Calu3 (cell line): ENCODE data around the gene TPCN2. TPM values are rescaled to one million over a fixed set of nuclear protein-coding genes. Genes with fewer than 3 reads are reported as not detected.

ENCODE experiments used
- BruUV-seq: library from RNA; stranded (reverse); fragments of 400-500 nt; replicated peaks from 2 replicates; lab custom pipeline; 2021; lab: Mats Ljungman, UMichigan
- CTCF ChIA-PET: fragments of 300-600 bp; sonication (Branson Sonifier 250); formaldehyde crosslinking; loops from one replicate; lab custom pipeline; 2022; ENCODE audit warnings: antibody characterized with exemption; lab: Charles Lee
- DNase-seq: peaks from one replicate; pipeline ENCODE4 v3.0.0; 2022
- H3K27ac Mint-ChIP-seq: one replicate; pipeline ENCODE4 v1.8.0; 2022; ENCODE audit warnings: mixed read lengths; ENCODE audit not compliant: unreplicated experiment
- H3K27me3 Mint-ChIP-seq: one replicate; pipeline ENCODE4 v1.8.0; 2022; ENCODE audit warnings: mixed read lengths; ENCODE audit not compliant: unreplicated experiment
- H3K36me3 Mint-ChIP-seq: one replicate; pipeline ENCODE4 v1.8.0; 2022; ENCODE audit warnings: mild to moderate bottlenecking, moderate library complexity, mixed read lengths; ENCODE audit not compliant: insufficient read depth, unreplicated experiment
- H3K4me1 Mint-ChIP-seq: one replicate; pipeline ENCODE4 v1.8.0; 2022; ENCODE audit warnings: mild to moderate bottlenecking, low read depth, mixed read lengths; ENCODE audit not compliant: unreplicated experiment
- H3K4me3 Mint-ChIP-seq: one replicate; pipeline ENCODE4 v1.8.0; 2022; ENCODE audit warnings: mild to moderate bottlenecking, low read depth, moderate library complexity, mixed read lengths; ENCODE audit not compliant: unreplicated experiment
- H3K9me3 Mint-ChIP-seq: one replicate; pipeline ENCODE4 v1.8.0; 2022; ENCODE audit warnings: low read depth, mixed read lengths; ENCODE audit not compliant: unreplicated experiment
- intact Hi-C: fragments of 100-400 bp; cut with micrococcal nuclease; formaldehyde crosslinking; loops from one replicate; pipeline ENCODE4 v1.10.0; 2022; ENCODE audit not compliant: unreplicated experiment
- total RNA-seq: library from RNA; stranded (reverse); gene quantifications from 2 replicates; pipeline ENCODE4 v1.2.3, GENCODE V29; 2022
- TF ChIP-seq, protein P1 (sequence below): fragments of 200-600 bp; IDR thresholded peaks from one replicate; pipeline ENCODE4 v1.8.0; 2022; ENCODE audit warnings: antibody characterized with exemption; ENCODE audit not compliant: unreplicated experiment

TPCN2 gene
- total RNA-seq, 1 experiment from 2014 or later: 21.9 TPM

DNA sequence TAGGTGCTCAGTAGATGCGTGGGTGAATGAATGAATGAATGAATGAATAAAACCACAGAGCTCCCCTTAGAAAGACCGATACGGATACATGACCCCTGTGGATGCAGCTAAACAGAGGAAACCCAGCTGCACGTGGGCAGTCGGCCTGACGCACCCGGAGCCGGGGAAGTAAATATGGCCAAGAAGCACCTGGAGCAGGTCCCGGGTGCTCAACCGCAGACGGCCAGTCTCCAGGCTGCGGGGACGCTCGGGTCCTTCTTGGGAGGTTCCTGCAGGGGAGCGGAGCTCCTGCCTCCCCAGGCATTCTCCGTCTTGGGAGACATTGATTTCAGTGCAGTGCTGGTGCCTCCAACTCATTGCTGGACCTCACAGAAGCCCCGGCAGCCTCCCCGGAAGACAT is 11.7 kb upstream of the TPCN2 start:
- intact Hi-C loops: no loop called here
- no peaks in the 10 kb centered on the region for H3K4me1 Mint-ChIP-seq
- no peak overlapping the region for H3K27ac Mint-ChIP-seq
- no peaks in the 10 kb centered on the region for H3K9me3 Mint-ChIP-seq
- no peaks in the 10 kb centered on the region for H3K36me3 Mint-ChIP-seq
- peaks cover 33% of the 10 kb centered on the region for H3K27me3 Mint-ChIP-seq
- H3K4me3 Mint-ChIP-seq: no peak overlapping the region
- CTCF ChIA-PET: interaction anchor here (0.8 kb wide), 1 partner anchor 79 kb away, joined by 3 read pairs; no protein-coding TSS in a partner anchor
- TF ChIP-seq, protein P1, sequence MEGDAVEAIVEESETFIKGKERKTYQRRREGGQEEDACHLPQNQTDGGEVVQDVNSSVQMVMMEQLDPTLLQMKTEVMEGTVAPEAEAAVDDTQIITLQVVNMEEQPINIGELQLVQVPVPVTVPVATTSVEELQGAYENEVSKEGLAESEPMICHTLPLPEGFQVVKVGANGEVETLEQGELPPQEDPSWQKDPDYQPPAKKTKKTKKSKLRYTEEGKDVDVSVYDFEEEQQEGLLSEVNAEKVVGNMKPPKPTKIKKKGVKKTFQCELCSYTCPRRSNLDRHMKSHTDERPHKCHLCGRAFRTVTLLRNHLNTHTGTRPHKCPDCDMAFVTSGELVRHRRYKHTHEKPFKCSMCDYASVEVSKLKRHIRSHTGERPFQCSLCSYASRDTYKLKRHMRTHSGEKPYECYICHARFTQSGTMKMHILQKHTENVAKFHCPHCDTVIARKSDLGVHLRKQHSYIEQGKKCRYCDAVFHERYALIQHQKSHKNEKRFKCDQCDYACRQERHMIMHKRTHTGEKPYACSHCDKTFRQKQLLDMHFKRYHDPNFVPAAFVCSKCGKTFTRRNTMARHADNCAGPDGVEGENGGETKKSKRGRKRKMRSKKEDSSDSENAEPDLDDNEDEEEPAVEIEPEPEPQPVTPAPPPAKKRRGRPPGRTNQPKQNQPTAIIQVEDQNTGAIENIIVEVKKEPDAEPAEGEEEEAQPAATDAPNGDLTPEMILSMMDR: no peak
- BruUV-seq: no TSS peak
- no peak for DNase-seq

DNA sequence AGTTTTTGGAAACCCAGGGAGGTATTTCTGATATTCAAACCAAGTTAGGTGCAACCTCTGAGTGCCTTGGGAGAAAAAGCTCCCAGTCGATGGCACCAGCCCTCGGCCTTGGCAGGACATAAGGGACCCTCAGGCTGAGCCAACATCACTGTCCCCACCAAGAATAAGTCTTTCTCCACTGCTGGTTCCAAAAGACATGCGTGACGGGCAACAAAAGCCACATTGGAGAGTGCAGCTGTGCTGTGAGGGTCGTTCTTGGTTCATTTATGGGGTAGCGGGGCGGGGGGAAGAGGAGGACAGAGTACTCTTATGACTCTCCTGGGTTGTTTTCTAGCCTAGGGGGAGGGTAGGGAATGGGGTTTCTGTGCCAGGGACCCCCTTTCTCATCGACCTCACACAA is 11.2 kb upstream of the TPCN2 start:
- Mint-ChIP-seq H3K27me3 (peaks cover 38% of the 10 kb centered on the region), H3K4me3 (no peak overlapping the region), H3K27ac (no peak overlapping the region), H3K36me3 (no peaks in the 10 kb centered on the region), H3K4me1 (no peaks in the 10 kb centered on the region), H3K9me3 (no peaks in the 10 kb centered on the region)
- no TSS peak for BruUV-seq
- intact Hi-C loops: no loop called here
- CTCF ChIA-PET: interaction anchor here (0.8 kb wide), 1 partner anchor 79 kb away, joined by 3 read pairs; no protein-coding TSS in a partner anchor
- DNase-seq: no peak
- TF ChIP-seq, protein P1: no peak

DNA sequence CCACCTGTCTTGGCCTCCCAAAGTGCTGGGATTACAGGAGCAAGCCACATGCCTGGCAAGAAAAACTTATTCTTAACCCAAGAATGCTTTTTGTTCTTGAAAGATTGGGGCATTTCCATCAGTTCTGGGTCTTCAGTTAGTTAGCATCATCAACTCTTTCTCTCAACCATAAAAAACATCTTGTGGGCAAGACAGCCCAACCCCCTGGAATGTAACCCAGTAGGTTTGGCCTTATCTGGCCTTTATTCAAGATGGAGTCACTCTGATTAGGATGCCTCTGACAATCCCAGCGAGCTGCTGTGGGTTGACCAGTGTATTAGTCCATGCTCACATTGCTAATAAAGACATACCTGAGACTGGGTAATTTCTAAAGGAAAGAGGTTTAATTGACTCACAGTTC is 9.2 kb upstream of the TPCN2 start:
- no TSS peak for BruUV-seq
- TF ChIP-seq, protein P1: no peak
- peaks cover 35% of the 10 kb centered on the region for H3K27me3 Mint-ChIP-seq
- no peaks in the 10 kb centered on the region for H3K9me3 Mint-ChIP-seq
- intact Hi-C loops: no loop called here
- no peaks in the 10 kb centered on the region for H3K4me1 Mint-ChIP-seq
- no peak overlapping the region for H3K27ac Mint-ChIP-seq
- no peak overlapping the region for H3K4me3 Mint-ChIP-seq
- CTCF ChIA-PET: interaction anchor here (0.6 kb wide), 1 partner anchor 1106 kb away, joined by 3 read pairs; no protein-coding TSS in a partner anchor
- no peaks in the 10 kb centered on the region for H3K36me3 Mint-ChIP-seq
- DNase-seq: no peak

DNA sequence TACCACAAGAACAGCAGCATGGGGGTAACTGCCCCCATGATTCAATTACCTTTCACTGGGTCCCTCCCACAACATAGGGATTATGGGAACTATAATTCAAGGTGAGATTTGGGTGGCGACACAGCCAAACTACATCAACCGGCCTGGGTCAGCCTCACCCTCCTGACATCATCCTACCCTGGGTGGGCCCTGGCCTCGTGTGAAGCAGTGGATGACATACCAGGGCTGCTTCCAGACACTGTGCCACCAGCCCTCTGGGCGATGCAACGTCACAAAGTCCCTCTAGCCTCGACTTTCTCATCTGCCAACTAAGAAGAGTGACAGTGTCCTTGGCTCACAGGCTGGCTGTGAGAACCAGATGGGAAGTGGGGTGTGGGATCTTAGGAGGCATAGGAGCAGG is 8.7 kb upstream of the TPCN2 start:
- no peak overlapping the region for H3K27ac Mint-ChIP-seq
- H3K36me3 Mint-ChIP-seq: no peaks in the 10 kb centered on the region
- no peaks in the 10 kb centered on the region for H3K9me3 Mint-ChIP-seq
- TF ChIP-seq, protein P1: no peak
- H3K4me1 Mint-ChIP-seq: no peaks in the 10 kb centered on the region
- BruUV-seq: no TSS peak
- peaks cover 29% of the 10 kb centered on the region for H3K27me3 Mint-ChIP-seq
- no peak for DNase-seq
- intact Hi-C loops: no loop called here
- H3K4me3 Mint-ChIP-seq: no peak overlapping the region
- CTCF ChIA-PET: interaction anchor here (0.6 kb wide), 1 partner anchor 1107 kb away, joined by 3 read pairs; no protein-coding TSS in a partner anchor
